ENCODE measurements around the gene RSPO3.

GRCh38 chr6:127186889-127187288 lies 68.4 kb downstream of the RSPO3 start:
- TF ChIP-seq CTCF (IDR thresholded peaks at IDR 0.05; ENCODE audit: poor library complexity) (peak; percentile 42), EZH2 (IDR thresholded peaks at IDR 0.05; ENCODE audit: borderline replicate concordance) (no peak)

Data from hepatocyte (in vitro differentiated cells).